ENCODE data around the gene CCDC158. TPM values are rescaled to one million over a fixed set of nuclear protein-coding genes. Genes with fewer than 3 reads are reported as not detected.
A peak's percentile ranks its signal among the peaks of the same experiment; 100 is the strongest.

CCDC158 gene
- total RNA-seq, 2 donors from 2014 or later, result 1.8 to 2.8 TPM

DNA sequence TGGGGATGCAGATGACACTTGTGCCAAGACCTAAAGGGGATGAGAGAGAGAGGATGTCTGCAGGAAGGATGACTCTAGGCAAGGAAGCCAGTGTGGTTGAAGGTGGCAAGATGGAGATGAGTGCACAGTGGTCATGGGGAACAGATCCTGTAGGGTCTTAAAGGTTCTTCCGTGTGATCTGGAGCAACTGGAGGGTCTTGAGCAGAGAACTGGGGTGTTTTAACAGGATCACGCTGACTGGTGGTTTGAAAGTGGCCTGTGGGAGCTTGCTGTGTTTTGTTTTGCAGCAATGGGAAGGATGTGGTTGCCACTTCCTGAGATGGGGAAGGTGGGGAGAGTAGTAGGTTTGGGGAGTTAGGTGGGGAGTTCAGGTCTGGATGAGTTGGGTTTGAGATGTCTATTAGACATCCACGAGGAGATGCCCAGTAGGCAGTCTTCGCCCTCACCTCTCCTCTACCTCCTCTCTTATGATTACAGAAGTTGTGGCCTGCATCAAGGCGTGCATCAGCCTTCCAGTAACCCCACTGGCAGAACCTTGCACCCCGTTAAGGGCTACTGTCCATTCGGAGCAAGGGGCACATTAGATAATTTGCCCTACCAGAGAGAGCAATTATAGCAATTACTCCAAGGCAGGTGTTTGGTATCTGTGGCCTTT is 115.8 kb downstream of the CCDC158 start:
- H3K4me3 ChIP-seq, result peak overlapping the region; percentile 94
- H3K9me3 ChIP-seq, result no peaks in the 10 kb centered on the region
- H3K27ac ChIP-seq, result peak overlapping the region; percentile 88 to 89
- no peaks in the 10 kb centered on the region for H3K27me3 ChIP-seq (replicated peaks; ENCODE audit: insufficient read depth)
- no peak for DNase-seq (ENCODE audit: low spot score)
- peaks cover 17 to 45% of the 10 kb centered on the region in 2 donors for H3K4me1 ChIP-seq (ENCODE audit: control insufficient read depth in 1 of 2, low read depth in 2 of 2)
- TF ChIP-seq, protein P1, sequence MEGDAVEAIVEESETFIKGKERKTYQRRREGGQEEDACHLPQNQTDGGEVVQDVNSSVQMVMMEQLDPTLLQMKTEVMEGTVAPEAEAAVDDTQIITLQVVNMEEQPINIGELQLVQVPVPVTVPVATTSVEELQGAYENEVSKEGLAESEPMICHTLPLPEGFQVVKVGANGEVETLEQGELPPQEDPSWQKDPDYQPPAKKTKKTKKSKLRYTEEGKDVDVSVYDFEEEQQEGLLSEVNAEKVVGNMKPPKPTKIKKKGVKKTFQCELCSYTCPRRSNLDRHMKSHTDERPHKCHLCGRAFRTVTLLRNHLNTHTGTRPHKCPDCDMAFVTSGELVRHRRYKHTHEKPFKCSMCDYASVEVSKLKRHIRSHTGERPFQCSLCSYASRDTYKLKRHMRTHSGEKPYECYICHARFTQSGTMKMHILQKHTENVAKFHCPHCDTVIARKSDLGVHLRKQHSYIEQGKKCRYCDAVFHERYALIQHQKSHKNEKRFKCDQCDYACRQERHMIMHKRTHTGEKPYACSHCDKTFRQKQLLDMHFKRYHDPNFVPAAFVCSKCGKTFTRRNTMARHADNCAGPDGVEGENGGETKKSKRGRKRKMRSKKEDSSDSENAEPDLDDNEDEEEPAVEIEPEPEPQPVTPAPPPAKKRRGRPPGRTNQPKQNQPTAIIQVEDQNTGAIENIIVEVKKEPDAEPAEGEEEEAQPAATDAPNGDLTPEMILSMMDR (IDR thresholded peaks at IDR 0.05), result no peak
- peaks cover 5% of the 10 kb centered on the region for H3K36me3 ChIP-seq
- no peak for ATAC-seq (ENCODE audit: insufficient number of reproducible peaks, low FRiP score, low read depth)

DNA sequence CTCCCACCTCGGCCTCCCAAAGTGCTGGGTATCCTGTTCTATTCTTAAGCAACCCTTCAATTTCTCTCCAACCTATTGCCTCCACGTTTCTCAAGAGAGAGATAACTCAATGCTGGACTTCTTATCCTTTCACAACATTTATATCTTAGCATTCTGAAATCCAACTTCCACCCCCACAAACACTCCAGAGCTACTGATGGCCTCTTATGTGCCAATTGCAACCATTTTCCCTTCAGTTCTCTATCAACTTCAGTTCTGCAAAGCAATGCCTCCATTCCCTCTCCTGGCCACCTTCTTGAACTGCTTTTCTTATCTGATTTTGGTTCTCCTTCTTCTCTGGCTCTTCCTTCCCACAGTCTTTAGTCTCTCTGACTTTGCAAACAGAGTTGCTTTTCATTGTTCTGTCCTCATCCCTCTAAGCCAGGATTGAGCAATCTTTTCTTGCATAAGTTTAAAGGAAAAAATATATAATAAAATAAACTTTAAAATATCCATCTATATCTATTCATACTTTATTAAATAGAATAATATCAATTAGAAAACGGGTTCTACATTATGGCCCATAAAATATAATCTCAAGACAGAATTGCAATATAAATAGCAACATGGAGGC is 118.0 kb downstream of the CCDC158 start:
- H3K27me3 ChIP-seq (replicated peaks; ENCODE audit: insufficient read depth), result no peaks in the 10 kb centered on the region
- H3K4me3 ChIP-seq, result no peak overlapping the region
- no peak for DNase-seq (ENCODE audit: low spot score)
- TF ChIP-seq, protein P1 (IDR thresholded peaks at IDR 0.05), result no peak
- peaks cover 11 to 33% of the 10 kb centered on the region in 2 donors for H3K4me1 ChIP-seq (ENCODE audit: control insufficient read depth in 1 of 2, low read depth in 2 of 2)
- H3K36me3 ChIP-seq, result no peaks in the 10 kb centered on the region
- H3K9me3 ChIP-seq, result peaks cover 2% of the 10 kb centered on the region
- H3K27ac ChIP-seq, result no peak overlapping the region
- ATAC-seq (ENCODE audit: insufficient number of reproducible peaks, low FRiP score, low read depth), result no peak

DNA sequence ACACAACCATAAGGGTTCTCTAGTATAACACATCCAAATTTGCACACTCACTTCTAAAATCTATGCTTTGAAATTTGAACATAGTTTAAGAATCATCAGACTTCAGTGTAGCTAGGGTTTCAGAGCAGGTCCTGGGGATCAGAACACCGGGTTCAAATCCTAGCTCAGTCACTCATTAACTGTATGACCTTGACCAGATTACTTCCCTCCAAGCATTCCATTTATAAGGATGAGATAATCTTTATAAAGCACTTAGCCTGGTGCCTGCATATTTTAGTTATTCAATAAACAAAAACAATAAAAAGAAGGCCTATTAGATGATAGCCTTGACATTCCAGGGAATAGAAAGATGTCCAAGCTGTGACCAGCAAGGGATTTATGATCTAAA is 119.2 kb downstream of the CCDC158 start:
- no peak for ATAC-seq (ENCODE audit: insufficient number of reproducible peaks, low FRiP score, low read depth)
- peak overlapping the region; percentile 7 to 41 for H3K27ac ChIP-seq

DNA sequence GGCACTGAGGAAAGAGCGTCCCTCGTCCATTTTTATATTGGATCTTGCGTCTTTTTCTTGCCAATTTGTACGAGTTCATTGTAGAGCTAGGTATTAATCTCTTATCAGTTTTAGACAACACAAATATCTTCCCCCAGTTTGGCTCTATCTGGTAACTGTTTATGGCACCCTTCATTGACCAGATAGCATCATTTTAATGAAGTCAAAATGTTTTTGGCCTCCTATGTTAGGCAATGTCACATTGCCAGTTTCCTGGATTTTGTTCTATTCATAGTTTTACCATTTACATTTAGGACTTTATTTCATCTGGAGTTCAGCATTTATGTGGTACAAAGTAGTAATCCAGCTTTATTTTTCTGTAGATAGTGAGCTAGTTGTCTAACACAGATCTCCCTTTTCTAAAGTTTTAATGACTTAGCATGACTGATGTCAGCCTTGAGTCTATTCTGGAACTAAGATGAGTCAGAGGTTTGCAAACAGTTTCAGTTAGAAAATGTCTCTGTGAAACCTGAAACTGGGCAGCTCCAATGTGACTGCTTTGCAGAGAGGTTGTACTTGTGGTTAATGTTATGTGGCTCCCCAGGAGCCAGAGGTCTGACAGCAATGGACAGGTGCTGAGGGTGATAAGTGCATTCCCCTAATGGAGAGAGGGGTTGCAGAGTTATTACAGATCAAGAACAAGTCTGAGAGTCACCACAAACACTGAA is 119.7 kb downstream of the CCDC158 start:
- no peak for DNase-seq (ENCODE audit: low spot score)
- no peak overlapping the region for H3K4me3 ChIP-seq
- no peaks in the 10 kb centered on the region for H3K36me3 ChIP-seq
- TF ChIP-seq, protein P1 (IDR thresholded peaks at IDR 0.05), result no peak
- peak overlapping the region; percentile 22 to 41 for H3K27ac ChIP-seq
- H3K9me3 ChIP-seq, result peaks cover 6% of the 10 kb centered on the region
- H3K27me3 ChIP-seq (replicated peaks; ENCODE audit: insufficient read depth), result no peaks in the 10 kb centered on the region
- ATAC-seq (ENCODE audit: insufficient number of reproducible peaks, low FRiP score, low read depth), result peak; percentile 75
- H3K4me1 ChIP-seq (ENCODE audit: control insufficient read depth in 1 of 2, low read depth in 2 of 2), result peaks cover 7 to 25% of the 10 kb centered on the region in 2 donors

More for the DNA sequence above, 119.2 kb downstream of the CCDC158 start:
- Histone ChIP-seq H3K4me3 (no peak overlapping the region), H3K27me3 (replicated peaks; ENCODE audit: insufficient read depth) (no peaks in the 10 kb centered on the region), H3K4me1 (ENCODE audit: control insufficient read depth in 1 of 2, low read depth in 2 of 2) (peaks cover 7 to 25% of the 10 kb centered on the region in 2 donors), H3K36me3 (no peaks in the 10 kb centered on the region), H3K9me3 (peaks cover 5% of the 10 kb centered on the region)
- no peak for DNase-seq (ENCODE audit: low spot score)
- TF ChIP-seq, protein P1 (IDR thresholded peaks at IDR 0.05), result no peak

DNA sequence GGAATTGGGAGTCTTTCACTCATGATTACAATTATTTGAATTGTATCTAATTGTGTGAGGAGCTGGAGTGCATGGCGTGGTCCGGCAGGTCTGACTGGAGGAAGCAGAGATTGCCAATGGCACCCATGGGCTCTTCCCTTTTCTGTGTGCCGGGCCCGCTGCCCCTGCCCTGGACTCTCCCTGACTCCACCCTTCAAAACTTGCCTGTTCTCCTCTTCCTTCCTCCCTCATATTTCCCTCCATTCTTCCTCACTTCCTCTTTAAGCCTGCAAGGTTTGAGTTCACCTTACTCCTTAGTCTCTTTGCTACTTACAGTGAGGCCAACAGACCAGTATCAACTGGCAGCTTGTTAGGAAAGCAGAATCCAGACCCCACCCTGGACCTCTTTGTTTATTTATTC is 120.9 kb downstream of the CCDC158 start:
- no peak for DNase-seq (ENCODE audit: low spot score)
- H3K9me3 ChIP-seq, result peaks cover 6% of the 10 kb centered on the region
- no peaks in the 10 kb centered on the region for H3K27me3 ChIP-seq (replicated peaks; ENCODE audit: insufficient read depth)
- TF ChIP-seq, protein P1 (IDR thresholded peaks at IDR 0.05), result no peak
- H3K27ac ChIP-seq, result no peak overlapping the region
- no peak overlapping the region for H3K4me3 ChIP-seq
- H3K36me3 ChIP-seq, result no peaks in the 10 kb centered on the region
- peaks cover 4 to 18% of the 10 kb centered on the region in 2 donors for H3K4me1 ChIP-seq (ENCODE audit: control insufficient read depth in 1 of 2, low read depth in 2 of 2)
- ATAC-seq (ENCODE audit: insufficient number of reproducible peaks, low FRiP score, low read depth), result no peak
